Measurements from ENCODE around the gene NEMP1. TPM values are rescaled to one million over a fixed set of nuclear protein-coding genes. Genes with fewer than 3 reads are reported as not detected.

NEMP1 gene
- total and polyA plus RNA-seq, 2 of the 13 experiments (the other 11 are each of a cell fraction or from before 2014, with no cell fraction given): 11.4 to 12.9 TPM

DNA sequence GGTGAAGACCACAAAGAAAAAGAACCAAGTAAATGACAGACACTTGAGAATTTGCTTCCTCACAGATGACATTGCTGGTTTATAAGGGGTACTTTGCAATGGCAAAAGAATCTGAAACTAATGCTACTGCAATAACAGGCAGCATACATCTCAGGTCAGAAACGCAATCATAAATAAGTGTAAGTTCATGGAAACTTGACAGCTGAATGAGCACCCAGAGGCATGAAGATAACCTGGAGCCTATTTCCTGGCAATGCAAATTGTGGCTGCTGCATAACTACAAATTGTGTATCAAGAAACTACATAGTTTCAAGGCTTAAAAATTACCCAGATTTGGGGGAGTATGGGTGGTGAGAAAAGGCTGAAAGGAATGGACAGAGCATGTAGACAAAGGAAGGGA is 20.1 kb downstream of the NEMP1 start:
- no peak for FAIRE-seq
- no peak overlapping the region for H2AFZ ChIP-seq (ENCODE audit: low read length)
- BruUV-seq (replicated peaks): no TSS peak
- TF ChIP-seq, protein P1, sequence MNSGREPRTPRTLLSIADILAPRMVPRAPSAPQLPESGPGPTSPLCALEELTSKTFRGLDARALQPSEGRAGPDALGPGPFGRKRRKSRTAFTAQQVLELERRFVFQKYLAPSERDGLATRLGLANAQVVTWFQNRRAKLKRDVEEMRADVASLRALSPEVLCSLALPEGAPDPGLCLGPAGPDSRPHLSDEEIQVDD (CRISPR knock-in tag; IDR thresholded peaks at IDR 0.05; ENCODE audit: borderline replicate concordance): no peak
- TF ChIP-seq, protein P2, sequence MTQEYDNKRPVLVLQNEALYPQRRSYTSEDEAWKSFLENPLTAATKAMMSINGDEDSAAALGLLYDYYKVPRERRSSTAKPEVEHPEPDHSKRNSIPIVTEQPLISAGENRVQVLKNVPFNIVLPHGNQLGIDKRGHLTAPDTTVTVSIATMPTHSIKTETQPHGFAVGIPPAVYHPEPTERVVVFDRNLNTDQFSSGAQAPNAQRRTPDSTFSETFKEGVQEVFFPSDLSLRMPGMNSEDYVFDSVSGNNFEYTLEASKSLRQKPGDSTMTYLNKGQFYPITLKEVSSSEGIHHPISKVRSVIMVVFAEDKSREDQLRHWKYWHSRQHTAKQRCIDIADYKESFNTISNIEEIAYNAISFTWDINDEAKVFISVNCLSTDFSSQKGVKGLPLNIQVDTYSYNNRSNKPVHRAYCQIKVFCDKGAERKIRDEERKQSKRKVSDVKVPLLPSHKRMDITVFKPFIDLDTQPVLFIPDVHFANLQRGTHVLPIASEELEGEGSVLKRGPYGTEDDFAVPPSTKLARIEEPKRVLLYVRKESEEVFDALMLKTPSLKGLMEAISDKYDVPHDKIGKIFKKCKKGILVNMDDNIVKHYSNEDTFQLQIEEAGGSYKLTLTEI (CRISPR knock-in tag; conservative IDR thresholded peaks at IDR 0.05): no peak
- TF ChIP-seq MXD4 (CRISPR knock-in tag; IDR thresholded peaks at IDR 0.05) (no peak), ZNF670 (CRISPR knock-in tag; IDR thresholded peaks at IDR 0.05; ENCODE audit: borderline replicate concordance) (no peak), ZNF569 (CRISPR knock-in tag; IDR thresholded peaks at IDR 0.05; ENCODE audit: borderline replicate concordance) (no peak)
- no peak for DNase-seq (ENCODE audit: low spot score)
- POLR2A ChIA-PET: interaction anchor here (1.5 kb wide), 1 partner anchor 10 kb away, joined by 3 read pairs; no protein-coding TSS in a partner anchor
- no peak overlapping the region for H3K4me2 ChIP-seq (ENCODE audit: low read depth, low read length)
- ATAC-seq: no peak
- intact Hi-C loops (cut with micrococcal nuclease; ENCODE audit: unreplicated experiment): no loop called here
- H3K4me3 ChIP-seq (replicated peaks in 1 of 3; ENCODE audit: insufficient read depth in 1 of 3, low read depth in 2 of 3, low read length in 3 of 3): no peak overlapping the region
- no peaks in the 10 kb centered on the region for H3K9me3 ChIP-seq (ENCODE audit: low read length)
- H3K9ac ChIP-seq (ENCODE audit: insufficient read depth, low read depth, low read length): no peak overlapping the region
- H3K36me3 ChIP-seq (replicated peaks in 1 of 2; ENCODE audit: control insufficient read depth in 1 of 2, insufficient read depth in 2 of 2, low read length in 2 of 2): peaks cover 7 to 30% of the 10 kb centered on the region in 2 experiments
- in situ Hi-C loops (cut with HindIII; ENCODE audit: extremely low pct_ligation_motif_present, low pct_unique_long_range_greater_than_20kb): no loop called here
- no peaks in the 10 kb centered on the region for H3K79me2 ChIP-seq (ENCODE audit: insufficient read depth, low read length)
- H3K4me1 ChIP-seq (ENCODE audit: insufficient read depth, low read length): no peaks in the 10 kb centered on the region
- H4K20me1 ChIP-seq (ENCODE audit: insufficient read depth, low read length): no peaks in the 10 kb centered on the region
- no peaks in the 10 kb centered on the region for H3K27me3 ChIP-seq (ENCODE audit: control insufficient read depth in 1 of 2, insufficient read depth in 2 of 2, low read length in 2 of 2)
- H3K27ac ChIP-seq (ENCODE audit: extremely low read length, insufficient read depth, low read length): no peak overlapping the region
- 100% methylated on average over 1 of the region's 1 CpG for WGBS (ENCODE audit: low lambda C conversion rate)
- CTCF ChIA-PET (ENCODE audit: low intra/inter-chr PET ratio, low total read pairs): no interaction called here

All from HepG2 (cell line).